ENCODE measurements around the gene FICD.

The FICD gene

GRCh38 chr12:108566452-108566851, 51.4 kb downstream of the FICD start:
- TF ChIP-seq CTCF (IDR thresholded peaks at IDR 0.05; ENCODE audit: low read depth, low read length, missing control alignments) = no peak
- no peak overlapping the region for H3K4me3 ChIP-seq (replicated peaks; ENCODE audit: low read depth, low read length)
- no peak for DNase-seq (ENCODE audit: extremely low read depth, low read depth)

- DNase-seq (ENCODE audit: extremely low read depth, low read depth) = no peak
- no peak overlapping the region for H3K4me3 ChIP-seq (replicated peaks; ENCODE audit: low read depth, low read length)
- TF ChIP-seq CTCF (IDR thresholded peaks at IDR 0.05; ENCODE audit: low read depth, low read length, missing control alignments) = no peak
Measured at GRCh38 chr12:108567406-108568337, 52.6 kb downstream of the FICD start.

- no peak overlapping the region for H3K4me3 ChIP-seq (replicated peaks; ENCODE audit: low read depth, low read length)
- TF ChIP-seq CTCF (IDR thresholded peaks at IDR 0.05; ENCODE audit: low read depth, low read length, missing control alignments) = no peak
- DNase-seq (ENCODE audit: extremely low read depth, low read depth) = no peak
Measured at GRCh38 chr12:108568338-108569154, 53.5 kb downstream of the FICD start.
